Measurements from ENCODE around the gene DGCR2. TPM values are rescaled to one million over a fixed set of nuclear protein-coding genes. Genes with fewer than 3 reads are reported as not detected.

The DGCR2 gene
- total and polyA plus RNA-seq, 2 donors from 2014 or later: 37.5 to 67.7 TPM

DNA sequence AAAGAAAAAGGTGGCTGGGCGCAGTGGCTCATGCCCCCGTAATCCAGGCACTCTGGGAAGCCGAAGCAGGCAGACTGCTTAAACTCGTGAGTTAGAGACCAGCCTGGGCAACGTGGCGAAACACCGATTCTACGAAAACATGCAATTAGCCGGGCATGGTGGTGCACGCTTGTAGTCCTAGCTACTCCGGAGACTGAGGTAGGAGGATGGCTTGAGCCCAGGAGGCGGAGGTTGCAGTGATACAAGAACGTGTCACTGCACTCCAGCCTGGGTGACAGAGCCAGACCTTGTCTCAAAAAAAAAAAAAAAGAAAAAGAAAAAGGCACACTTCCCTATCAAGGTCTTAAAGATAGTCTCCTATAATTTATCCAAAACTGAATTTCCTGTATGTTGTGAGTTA lies 39.4 kb downstream of the DGCR2 start:
- Histone ChIP-seq H3K27me3 (ENCODE audit: control insufficient read depth, insufficient read depth, low read length) (no peaks in the 10 kb centered on the region), H3K36me3 (ENCODE audit: control insufficient read depth in 2 of 3, insufficient read depth in 3 of 3, low read length in 3 of 3) (peaks cover 0 to 6% (median 0%) of the 10 kb centered on the region in 3 donors)

GRCh38 chr22:19082101-19082500 lies 40.1 kb downstream of the DGCR2 start:
- Histone ChIP-seq H3K4me1 (ENCODE audit: control insufficient read depth in 2 of 3, insufficient read depth in 2 of 3, low read depth in 1 of 3, low read length in 3 of 3) (peaks cover 0 to 4% (median 0%) of the 10 kb centered on the region in 3 donors), H3K27me3 (ENCODE audit: control insufficient read depth, insufficient read depth, low read length) (no peaks in the 10 kb centered on the region), H3K36me3 (ENCODE audit: control insufficient read depth in 2 of 3, insufficient read depth in 3 of 3, low read length in 3 of 3) (peaks cover 0 to 6% (median 0%) of the 10 kb centered on the region in 3 donors), H3K9me3 (ENCODE audit: control insufficient read depth in 2 of 3, insufficient read depth in 1 of 3, low read length in 3 of 3) (no peaks in the 10 kb centered on the region), H3K27ac (ENCODE audit: low read depth in 2 of 2, low read length in 2 of 2) (no peak overlapping the region), H3K9ac (ENCODE audit: low read length in 3 of 3) (no peak overlapping the region), H3K4me3 (ENCODE audit: low read length in 3 of 3) (no peak overlapping the region)
- TF ChIP-seq, protein P1, sequence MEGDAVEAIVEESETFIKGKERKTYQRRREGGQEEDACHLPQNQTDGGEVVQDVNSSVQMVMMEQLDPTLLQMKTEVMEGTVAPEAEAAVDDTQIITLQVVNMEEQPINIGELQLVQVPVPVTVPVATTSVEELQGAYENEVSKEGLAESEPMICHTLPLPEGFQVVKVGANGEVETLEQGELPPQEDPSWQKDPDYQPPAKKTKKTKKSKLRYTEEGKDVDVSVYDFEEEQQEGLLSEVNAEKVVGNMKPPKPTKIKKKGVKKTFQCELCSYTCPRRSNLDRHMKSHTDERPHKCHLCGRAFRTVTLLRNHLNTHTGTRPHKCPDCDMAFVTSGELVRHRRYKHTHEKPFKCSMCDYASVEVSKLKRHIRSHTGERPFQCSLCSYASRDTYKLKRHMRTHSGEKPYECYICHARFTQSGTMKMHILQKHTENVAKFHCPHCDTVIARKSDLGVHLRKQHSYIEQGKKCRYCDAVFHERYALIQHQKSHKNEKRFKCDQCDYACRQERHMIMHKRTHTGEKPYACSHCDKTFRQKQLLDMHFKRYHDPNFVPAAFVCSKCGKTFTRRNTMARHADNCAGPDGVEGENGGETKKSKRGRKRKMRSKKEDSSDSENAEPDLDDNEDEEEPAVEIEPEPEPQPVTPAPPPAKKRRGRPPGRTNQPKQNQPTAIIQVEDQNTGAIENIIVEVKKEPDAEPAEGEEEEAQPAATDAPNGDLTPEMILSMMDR (IDR thresholded peaks at IDR 0.05; ENCODE audit: borderline replicate concordance, extremely low read depth, insufficient read depth): no peak
- no peak for DNase-seq
- intact Hi-C loops (cut with DNase I): no loop called here
- FAIRE-seq: no peak

More for the DNA sequence above, 39.4 kb downstream of the DGCR2 start:
- DNase-seq: peak in 1 of 5 donors; percentile 28
- FAIRE-seq: no peak
- Histone ChIP-seq H3K9me3 (ENCODE audit: control insufficient read depth in 2 of 3, insufficient read depth in 1 of 3, low read length in 3 of 3) (no peaks in the 10 kb centered on the region), H3K27ac (ENCODE audit: low read depth in 2 of 2, low read length in 2 of 2) (no peak overlapping the region), H3K4me3 (ENCODE audit: low read length in 3 of 3) (no peak overlapping the region), H3K4me1 (ENCODE audit: control insufficient read depth in 2 of 3, insufficient read depth in 2 of 3, low read depth in 1 of 3, low read length in 3 of 3) (peaks cover 0 to 4% (median 0%) of the 10 kb centered on the region in 3 donors), H3K9ac (ENCODE audit: low read length in 3 of 3) (no peak overlapping the region)
- TF ChIP-seq, protein P1 (IDR thresholded peaks at IDR 0.05; ENCODE audit: borderline replicate concordance, extremely low read depth, insufficient read depth): no peak
- intact Hi-C loops (cut with DNase I): no loop called here

- FAIRE-seq: no peak
- H3K4me1 ChIP-seq (ENCODE audit: control insufficient read depth in 2 of 3, insufficient read depth in 2 of 3, low read depth in 1 of 3, low read length in 3 of 3): peaks cover 0 to 4% (median 0%) of the 10 kb centered on the region in 3 donors
Measured at GRCh38 chr22:19081351-19081750, 40.9 kb downstream of the DGCR2 start.

More at GRCh38 chr22:19081351-19081750, 40.9 kb downstream of the DGCR2 start:
- no peak for DNase-seq
- no peak overlapping the region for H3K9ac ChIP-seq (ENCODE audit: low read length in 3 of 3)
- intact Hi-C loops (cut with DNase I): no loop called here
- H3K27me3 ChIP-seq (ENCODE audit: control insufficient read depth, insufficient read depth, low read length): no peaks in the 10 kb centered on the region
- no peak overlapping the region for H3K4me3 ChIP-seq (ENCODE audit: low read length in 3 of 3)
- H3K9me3 ChIP-seq (ENCODE audit: control insufficient read depth in 2 of 3, insufficient read depth in 1 of 3, low read length in 3 of 3): no peaks in the 10 kb centered on the region
- H3K36me3 ChIP-seq (ENCODE audit: control insufficient read depth in 2 of 3, insufficient read depth in 3 of 3, low read length in 3 of 3): peaks cover 0 to 2% (median 0%) of the 10 kb centered on the region in 3 donors
- no peak overlapping the region for H3K27ac ChIP-seq (ENCODE audit: low read depth in 2 of 2, low read length in 2 of 2)
- TF ChIP-seq, protein P1 (IDR thresholded peaks at IDR 0.05; ENCODE audit: borderline replicate concordance, extremely low read depth, insufficient read depth): no peak

All from kidney (tissue), 14 donors.